ENCODE data around the gene TFDP1. TPM values are rescaled to one million over a fixed set of nuclear protein-coding genes. Genes with fewer than 3 reads are reported as not detected.
"Not testable (repeated sequence)": the region's sequence is repeated elsewhere in the genome, so short reads cannot be mapped to it uniquely, and the experiment has no call there.

Gene TFDP1
- total RNA-seq, 1 donor from 2014 or later = 42.1 TPM

DNA sequence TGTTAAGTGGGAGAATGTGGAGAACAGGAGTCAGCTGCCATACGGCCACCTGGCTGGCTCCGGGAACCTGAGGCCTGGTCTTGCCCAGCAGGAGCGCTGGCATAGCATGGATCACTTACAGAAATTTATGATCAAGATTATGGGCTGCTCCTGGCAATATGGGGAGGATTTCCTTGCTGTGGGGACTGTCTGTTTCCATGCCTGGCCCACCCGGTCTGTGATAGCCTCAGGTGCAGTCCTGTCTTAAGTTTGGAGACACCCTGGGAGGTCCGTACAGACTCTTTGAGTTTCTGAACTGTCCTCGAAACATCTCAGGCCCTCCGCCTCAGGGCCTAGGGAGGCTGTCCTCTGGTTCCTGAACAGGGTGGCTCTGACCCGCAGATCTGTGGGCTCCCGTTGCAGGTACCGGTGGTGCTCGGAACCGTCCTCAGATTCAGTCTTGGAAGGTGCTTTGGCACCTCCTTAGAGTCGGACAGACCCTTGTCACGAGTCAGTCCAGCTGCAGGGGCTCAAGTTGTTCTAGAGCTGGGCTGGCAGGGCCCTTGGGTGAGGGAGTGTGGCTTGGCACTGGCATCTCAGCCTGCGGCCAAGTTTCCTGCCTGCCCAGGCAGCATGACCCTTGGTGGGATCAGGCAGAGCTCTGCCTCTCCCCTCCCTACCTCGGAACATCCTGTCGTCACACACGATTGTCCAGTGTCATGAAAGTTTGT lies 4.9 kb downstream of the TFDP1 start:
- intact Hi-C loops (cut with DNase I) = no loop called here
- DNase-seq (peak; percentile 63), ATAC-seq (ENCODE audit: poor library complexity) (peak; percentile 89)

DNA sequence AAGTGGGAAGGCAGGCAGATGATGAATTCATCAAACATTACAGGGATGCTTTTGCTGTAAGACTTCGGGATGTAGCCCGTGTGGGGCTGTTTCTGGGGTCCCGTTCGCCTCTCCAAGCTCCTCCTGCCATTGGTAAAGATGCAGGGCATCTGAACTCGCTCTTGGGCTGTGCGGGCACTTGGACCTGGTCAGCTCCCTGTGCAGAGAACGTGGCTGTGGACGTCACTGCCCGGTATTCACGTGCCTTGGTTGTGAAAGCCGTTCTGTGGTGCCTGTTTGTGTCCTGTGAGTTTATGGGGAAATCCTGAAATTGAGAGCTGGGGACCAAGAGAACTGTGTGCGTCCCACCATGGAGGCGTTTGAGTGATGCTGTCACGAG lies 5.4 kb downstream of the TFDP1 start:
- DNase-seq = no peak
- intact Hi-C loops (cut with DNase I) = no loop called here
- peak; percentile 4 for ATAC-seq (ENCODE audit: poor library complexity)

DNA sequence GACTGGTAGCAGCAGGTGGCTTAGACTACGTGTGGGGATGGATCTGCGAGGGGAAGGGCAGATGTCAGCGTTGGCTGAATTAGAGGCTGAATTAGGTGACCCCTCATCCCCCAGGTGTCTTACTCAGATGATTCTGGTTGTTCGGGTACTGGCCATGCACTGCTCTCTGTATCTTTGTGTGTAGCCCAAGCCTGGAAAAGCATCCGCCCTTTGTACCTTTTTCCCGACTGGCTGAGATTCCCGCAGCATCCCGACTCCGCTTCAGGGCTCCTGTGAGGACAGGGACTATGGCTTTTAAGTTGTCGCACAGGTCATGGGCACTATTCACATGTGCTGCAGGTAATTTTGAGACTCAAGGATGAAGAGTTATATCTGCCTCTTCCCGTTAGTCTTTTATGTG lies 7.2 kb downstream of the TFDP1 start:
- ATAC-seq (ENCODE audit: poor library complexity) (no peak), DNase-seq (no peak)
- intact Hi-C loops (cut with DNase I) = no loop called here

DNA sequence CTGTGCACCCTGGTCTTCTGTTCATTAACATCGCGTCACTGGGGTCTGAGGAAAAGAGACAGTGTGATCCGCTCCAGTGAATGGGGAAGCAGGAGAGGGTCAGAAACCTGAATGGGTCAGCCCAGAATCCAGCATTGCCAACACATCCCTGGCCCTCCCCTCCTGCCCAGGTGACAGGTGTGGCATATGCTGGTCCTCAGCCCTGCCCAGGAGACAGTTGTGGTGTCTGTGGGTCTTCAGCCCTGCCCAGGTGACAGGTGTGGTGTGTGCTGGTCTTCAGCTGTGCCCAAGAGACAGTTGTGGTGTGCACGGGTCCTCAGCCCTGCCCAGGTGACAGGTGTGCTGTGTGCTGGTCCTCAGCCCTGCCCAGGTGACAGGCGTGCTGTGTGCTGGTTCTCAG lies 8.0 kb downstream of the TFDP1 start:
- no peak for DNase-seq
- intact Hi-C loops (cut with DNase I) = no loop called here
- ATAC-seq (ENCODE audit: poor library complexity) = no peak

DNA sequence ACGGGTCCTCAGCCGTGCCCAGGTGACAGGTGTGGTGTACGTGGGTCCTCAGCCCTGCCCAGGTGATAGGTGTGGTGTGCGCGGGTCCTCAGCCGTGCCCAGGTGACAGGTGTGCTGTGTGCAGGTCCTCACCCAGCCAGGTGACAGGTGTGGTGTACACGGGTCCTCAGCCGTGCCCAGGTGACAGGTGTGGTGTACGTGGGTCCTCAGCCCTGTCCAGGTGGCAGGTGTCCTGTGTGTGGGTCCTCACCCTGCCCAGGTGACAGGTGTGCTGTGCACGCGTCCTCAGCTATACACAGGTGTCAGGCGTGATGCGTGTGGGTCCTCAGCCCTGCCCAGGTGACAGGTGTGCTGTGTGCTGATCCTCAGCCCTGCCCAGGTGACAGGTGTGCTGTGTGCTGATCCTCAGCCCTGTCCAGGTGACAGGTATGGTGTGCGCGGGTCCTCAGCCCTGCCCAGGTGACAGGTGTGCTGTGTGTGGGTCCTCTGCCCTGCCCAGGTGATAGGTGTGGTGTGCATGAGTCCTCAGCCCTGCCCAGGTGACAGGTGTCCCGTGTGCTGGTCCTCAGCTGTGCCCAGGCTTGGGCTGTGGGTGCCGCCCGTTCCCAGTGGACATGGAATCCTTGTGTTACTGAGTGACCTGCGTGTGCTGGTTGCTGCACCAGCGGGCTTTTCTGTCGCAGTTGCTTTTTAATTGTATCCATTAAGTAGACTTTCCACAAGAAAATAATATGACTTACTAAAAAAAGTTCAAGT lies 9.7 kb downstream of the TFDP1 start:
- ATAC-seq (ENCODE audit: poor library complexity); intact Hi-C loops (cut with DNase I): not testable (repeated sequence)

DNA sequence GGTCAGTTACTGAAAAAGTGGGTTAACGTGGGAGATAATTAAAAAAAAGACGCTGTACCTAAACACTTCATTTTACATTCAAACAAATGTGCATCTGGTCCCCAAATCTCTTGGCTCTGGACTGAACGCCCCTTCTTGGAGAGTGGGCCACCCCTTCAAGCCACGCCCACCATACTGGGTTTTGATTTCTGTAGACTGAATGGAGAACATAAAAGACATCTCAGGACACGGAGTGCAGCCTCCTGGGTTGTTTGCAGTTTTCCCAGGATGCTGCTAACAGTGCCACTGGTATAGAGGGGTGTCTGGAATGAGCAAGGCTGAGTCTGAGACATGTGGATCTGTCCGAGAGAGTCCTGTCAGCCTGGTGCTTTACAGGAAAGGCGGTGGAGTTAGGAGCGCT lies 10.6 kb downstream of the TFDP1 start:
- ATAC-seq (ENCODE audit: poor library complexity) (no peak), DNase-seq (no peak)
- intact Hi-C loops (cut with DNase I) = no loop called here

More for the DNA sequence above, 9.7 kb downstream of the TFDP1 start:
- not testable (repeated sequence) for DNase-seq

DNA sequence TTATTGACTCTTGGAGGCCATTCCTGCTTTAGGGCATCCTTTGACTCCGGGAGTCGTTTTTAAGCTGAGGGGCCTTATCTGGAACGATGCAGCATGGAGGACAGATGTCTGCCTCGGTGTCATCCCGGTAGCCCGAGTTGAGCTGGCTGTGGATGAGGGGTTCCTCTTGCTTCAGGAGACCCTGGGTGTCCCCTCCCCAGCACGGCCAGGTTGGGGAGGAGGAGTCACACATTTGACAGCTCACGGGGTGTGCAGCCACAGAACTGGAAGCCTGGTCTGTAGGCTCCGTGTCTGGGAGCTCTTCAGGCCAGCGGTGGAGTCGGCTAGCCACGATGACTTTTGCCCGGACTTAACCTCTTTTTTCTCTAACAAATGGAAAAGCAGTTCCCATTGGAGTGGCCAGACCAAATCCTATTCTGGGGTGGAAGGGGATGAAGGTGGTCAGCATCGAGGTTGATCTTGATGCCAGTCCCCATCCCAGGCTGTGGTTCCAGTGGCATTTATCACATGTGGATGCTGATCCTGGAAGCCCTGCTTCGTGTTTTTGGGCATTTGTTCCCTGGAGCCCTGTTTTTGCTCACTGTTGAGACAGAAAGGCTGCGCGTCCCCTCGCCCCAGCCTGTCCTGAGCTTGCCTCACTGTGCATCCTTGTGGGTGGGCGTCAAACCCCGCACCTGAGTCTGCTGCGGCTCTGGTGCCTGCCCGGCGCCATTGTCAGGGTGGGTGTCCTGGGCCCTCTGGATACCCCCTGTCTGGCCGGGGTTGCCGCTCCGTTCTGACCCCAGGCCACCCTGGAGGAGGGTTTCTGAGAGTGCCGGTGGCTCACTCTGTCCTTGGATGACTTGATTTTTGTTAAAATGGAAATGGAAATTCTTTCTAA lies 12.0 kb downstream of the TFDP1 start:
- DNase-seq = no peak
- intact Hi-C loops (cut with DNase I) = no loop called here
- ATAC-seq (ENCODE audit: poor library complexity) = no peak

DNA sequence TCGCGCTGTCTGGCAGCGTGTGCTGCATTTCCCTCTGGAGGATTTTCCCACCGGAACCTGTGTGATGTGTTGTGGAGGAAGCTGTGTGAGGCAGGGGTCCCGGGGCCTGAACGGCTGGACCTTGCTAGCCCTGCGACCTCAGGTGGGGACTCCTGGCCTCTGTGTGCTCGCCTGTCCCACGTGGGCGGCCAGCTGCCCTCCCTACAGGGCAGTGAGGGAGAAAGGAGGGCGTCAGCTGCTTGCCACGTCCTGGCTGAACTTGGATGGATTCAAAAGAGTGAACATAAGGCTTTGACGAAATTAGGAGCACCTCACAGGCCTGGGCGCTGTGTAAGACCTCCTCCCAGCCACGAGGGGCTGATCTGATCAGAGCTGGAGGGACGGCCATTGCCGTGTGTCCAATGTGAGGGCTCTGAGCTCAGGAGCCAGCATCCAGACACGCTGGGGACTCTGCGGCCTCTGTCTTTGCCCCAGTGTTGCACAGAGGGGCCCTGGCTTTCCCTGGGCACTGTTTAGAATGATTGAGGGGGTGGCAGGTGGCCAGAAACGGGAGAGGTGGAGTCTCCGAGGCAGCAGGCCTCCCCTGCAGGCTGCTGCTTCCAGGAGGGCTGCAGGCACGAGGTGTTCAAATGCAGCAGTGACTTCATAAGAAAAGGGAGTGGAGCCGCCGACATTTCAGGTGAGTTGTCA lies 13.0 kb downstream of the TFDP1 start:
- intact Hi-C loops (cut with DNase I) = no loop called here
- no peak for DNase-seq
- ATAC-seq (ENCODE audit: poor library complexity) = peak; percentile 53

DNA sequence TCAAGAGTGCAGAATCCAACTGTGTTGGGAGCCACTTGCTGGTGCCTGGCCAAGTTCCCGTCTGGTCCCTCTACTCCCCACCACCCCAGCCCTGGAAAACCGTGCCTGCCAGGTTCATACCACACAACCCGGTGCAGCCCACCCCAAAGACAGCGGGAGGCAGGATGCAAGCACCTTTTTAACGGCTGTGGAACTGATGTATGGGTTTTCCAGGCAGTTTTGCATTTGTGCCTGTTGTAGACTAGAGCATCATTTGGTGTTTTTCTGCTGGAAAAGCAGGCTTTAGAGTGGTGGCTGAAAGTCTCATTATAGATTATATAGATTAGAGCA lies 13.5 kb downstream of the TFDP1 start:
- DNase-seq = no peak
- peak; percentile 20 for ATAC-seq (ENCODE audit: poor library complexity)
- intact Hi-C loops (cut with DNase I) = no loop called here

DNA sequence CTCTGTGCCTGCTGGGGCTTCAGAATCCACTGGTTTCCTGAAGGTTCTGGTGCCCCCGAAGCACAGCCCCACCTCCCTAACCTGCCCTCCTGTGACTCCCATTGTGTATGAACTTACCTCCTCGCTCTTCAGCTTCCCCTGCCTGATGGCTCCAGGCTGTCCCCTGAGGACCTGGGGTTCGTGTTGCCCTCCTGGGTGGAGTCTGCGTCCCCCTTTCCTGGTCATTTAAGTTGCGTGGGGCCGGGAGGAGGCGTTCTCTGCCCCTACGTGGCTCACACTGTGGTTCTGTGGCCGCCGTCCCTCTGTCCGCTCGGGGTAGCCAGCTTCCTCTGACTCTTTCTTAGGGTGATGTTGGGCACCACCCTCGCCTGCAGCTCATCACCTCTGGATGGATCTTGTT lies 13.9 kb downstream of the TFDP1 start:
- DNase-seq (no peak), ATAC-seq (ENCODE audit: poor library complexity) (no peak)
- intact Hi-C loops (cut with DNase I) = no loop called here

DNA sequence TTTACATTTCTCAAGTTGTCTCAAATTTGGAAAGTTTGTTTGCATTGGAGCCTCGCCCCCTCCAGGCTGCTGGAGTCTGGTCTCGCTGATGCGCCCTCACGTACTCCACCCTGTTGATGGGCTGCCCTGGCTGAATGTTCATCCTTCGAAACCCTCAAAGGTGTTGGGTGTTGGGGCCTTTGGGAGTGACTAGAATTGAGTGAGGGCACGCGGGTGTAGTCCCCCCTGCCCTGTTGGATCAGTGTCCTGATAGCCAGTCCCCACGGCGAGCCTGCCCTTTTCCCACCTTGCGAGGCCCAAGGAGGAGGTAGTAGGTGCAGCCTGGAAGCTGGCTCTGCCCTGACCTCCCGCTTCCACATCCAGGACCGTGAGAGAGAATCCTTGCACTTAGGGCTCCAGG lies 14.8 kb downstream of the TFDP1 start:
- DNase-seq = no peak
- intact Hi-C loops (cut with DNase I) = no loop called here
- ATAC-seq (ENCODE audit: poor library complexity) = no peak

DNA sequence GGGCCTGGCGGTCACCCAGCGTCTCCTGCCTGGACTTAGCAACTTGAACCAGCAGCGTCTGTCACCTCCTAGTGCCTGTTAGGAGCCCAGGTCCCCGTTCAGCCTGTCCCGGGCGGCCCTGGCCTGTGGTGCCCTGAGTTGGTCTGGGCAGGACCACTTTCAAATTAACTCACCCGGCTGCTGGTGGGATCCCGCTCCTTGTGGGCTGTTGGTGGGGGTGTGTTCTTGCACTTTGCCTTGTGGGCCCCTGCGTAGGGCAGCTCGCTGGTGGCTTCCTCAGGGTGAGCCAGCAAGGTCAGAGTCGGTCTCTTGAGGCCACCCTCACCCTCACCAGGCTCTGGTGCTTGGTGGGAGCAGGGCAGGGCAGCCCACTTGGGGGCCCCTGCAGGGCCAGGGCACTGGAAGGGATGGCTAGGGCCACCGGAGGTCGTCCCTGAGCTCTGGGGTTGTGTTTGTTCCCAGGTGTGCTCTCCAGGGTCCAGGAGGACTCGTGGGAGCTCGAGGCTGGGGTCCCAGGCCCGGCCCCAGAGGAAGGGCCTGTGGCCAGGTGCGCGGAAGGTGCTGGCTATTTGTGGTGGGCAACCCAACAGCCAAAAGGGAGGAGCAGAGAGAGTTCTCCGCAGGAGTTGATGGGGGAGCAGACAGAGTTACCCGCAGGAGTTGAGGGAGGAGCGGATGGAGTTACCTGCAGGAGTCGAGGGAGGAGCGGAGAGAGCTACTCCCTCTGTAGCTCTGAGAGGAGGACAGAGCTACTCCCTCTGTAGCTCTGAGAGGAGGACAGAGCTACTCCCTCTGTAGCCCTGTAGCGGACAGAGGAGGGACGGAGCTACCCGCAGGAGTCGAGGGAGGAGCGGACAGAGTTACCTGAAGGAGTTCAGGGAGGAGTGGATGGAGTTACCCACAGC lies 16.9 kb downstream of the TFDP1 start:
- intact Hi-C loops (cut with DNase I) = no loop called here
- ATAC-seq (ENCODE audit: poor library complexity) (no peak), DNase-seq (peak; percentile 30)

DNA sequence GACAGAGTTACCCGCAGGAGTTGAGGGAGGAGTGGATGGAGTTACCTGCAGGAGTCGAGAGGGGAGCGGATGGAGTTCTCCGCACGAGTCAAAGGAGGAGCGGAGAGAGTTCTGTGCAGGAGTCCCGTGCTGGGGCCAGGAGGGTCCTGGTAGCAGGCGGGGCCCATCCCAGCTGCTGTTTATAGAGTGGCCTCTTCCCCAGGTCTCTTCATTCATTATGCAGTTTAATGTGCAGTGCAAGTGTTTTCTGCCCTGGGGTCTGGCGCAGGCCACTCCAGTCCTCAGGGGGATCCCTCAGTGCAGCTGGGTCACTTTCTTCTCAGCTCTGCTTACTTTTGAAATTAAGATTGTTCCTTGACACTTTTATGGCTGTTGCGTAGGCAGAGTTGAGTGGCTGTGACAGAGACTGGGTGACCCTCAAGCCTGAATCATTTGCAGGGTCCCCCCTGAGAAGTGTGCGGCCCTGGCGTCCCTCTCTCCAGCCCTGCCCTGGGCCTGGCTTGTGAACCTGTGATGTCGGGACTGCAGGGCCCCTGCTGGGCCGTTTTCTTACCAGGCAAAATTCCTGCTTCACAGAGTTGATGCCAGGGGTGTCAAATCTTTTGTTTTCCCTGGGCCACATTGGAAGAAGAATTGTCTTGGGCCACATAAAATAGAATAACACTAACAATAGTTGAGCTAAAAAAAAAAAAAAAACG lies 17.9 kb downstream of the TFDP1 start:
- peak; percentile 26 for DNase-seq
- intact Hi-C loops (cut with DNase I) = no loop called here
- no peak for ATAC-seq (ENCODE audit: poor library complexity)

DNA sequence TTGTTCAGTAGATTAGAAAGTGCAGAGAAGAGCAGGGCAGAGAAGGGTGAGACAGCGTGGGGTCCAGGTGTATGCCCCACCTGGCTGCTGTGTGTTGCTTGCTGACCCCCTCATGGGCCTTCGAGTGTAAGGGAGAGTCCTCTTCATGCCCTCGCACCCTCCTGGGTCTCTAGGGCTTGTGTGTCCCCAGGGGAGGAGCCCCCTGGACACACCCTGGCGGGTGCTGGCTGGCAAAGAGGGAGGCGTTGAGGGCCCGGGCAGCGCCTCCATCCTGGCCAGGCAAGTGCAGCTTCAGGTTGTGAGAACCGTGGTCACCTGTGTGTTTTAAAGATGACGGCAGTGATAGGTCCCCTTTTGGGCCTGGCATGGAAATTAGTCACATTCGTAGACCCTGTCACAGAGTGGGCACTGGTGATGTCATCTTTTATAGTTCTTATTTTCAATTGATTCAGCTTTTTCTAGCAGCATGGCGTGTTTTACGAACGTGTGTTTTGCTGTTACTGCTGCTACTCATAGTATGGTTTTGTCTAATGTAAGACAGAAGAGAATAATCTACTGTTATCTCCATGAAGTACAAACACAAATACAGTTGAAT lies 18.7 kb downstream of the TFDP1 start:
- no peak for DNase-seq
- no peak for ATAC-seq (ENCODE audit: poor library complexity)
- intact Hi-C loops (cut with DNase I) = no loop called here

DNA sequence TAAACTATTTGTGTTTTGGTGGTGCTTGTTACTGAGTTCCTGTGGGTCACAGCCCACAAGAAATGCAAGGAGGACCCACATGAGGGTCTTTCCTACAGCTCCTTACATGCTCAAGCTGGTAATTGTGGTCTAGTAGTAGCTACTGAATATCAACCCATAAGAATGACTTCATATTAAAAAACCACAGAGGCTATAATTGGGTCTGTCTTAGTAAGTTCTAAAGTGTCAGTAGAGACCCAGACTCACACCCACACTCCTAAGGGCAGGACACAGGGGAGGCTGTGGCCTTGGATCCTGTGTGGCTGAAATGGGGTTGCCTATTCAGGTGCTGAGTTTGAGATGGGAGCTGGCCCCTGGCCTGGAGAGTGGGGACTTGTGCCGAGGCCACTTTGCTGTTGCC lies 19.6 kb downstream of the TFDP1 start:
- intact Hi-C loops (cut with DNase I) = no loop called here
- ATAC-seq (ENCODE audit: poor library complexity) (no peak), DNase-seq (no peak)

DNA sequence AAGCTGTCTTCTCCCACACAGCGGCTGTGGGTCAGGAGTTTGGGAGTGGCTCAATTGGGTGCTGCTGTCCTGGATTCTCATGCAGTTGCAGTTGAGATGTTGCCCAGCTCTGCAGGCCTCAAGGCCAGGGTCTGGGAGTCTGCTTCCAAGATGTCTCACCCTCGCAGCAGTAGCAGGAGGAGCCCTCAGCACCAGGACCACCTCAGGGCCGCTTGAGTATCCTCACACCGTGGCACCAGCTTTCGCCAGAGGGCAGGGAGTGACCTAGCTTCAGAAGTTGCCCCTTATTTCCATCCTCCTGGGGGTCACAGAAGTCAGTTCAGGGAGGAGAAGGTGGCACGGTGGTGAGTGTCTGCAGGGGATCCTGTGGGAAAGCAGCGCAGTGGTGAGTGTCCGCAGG lies 20.9 kb downstream of the TFDP1 start:
- intact Hi-C loops (cut with DNase I) = no loop called here
- DNase-seq = no peak
- no peak for ATAC-seq (ENCODE audit: poor library complexity)

DNA sequence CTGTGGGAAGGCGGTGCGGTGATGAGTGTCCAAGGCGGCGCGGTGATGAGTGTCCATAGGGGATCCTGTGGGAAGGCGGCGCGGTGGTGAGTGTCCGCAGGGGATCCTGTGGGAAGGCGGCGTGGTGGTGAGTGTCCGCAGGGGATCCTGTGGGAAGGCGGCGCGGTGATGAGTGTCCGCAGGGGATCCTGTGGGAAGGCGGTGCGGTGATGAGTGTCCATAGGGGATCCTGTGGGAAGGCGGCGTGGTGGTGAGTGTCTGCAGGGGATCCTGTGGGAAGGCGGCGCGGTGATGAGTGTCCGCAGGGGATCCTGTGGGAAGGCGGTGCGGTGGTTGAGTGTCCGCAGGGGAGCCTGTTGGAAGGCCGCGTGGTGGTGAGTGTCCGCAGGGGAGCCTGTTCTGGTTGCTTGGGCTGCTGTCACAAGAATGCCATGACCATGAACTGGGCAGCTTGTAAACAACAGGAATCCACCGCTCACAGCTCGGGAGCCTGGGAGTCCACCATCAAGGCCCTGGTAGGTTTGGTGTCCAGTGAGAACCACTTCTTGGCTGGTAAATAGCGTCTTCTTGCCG lies 21.4 kb downstream of the TFDP1 start:
- ATAC-seq (ENCODE audit: poor library complexity) (no peak), DNase-seq (no peak)
- intact Hi-C loops (cut with DNase I) = no loop called here

All from Right ventricle myocardium superior (tissue), 1 donor.